ENCODE results near the gene EFCAB6. TPM values are rescaled to one million over a fixed set of nuclear protein-coding genes. Genes with fewer than 3 reads are reported as not detected.

EFCAB6 gene
- polyA plus RNA-seq, 3 donors = not detected

DNA sequence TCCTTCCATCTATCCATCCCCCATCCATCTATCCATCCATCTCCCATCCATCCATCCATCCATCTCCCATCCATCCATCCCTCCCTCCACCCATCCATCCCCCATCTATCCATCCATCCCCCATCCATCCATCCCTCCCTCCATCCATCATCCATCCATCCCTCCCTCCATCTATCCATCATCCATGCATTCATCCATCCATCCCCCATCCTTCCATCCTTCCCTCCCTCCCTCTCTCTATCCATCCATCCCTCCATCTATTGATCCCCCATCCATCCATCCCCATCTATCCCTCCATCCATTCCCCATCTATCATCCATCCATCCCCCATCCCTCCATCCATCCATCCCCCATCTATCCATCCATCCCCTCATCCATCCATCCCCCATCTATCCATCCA is 303.6 kb downstream of the EFCAB6 start:
- Histone ChIP-seq H3K9me3 (replicated peaks in 1 of 2; ENCODE audit: control insufficient read depth in 1 of 2, insufficient read depth in 1 of 2, low read length in 2 of 2) (no peaks in the 10 kb centered on the region), H3K9ac (ENCODE audit: insufficient read depth, low read length, poor library complexity, severe bottlenecking) (no peak overlapping the region), H3K4me2 (replicated peaks; ENCODE audit: extremely low read depth, low read length, poor library complexity, severe bottlenecking) (no peak overlapping the region), H4K20me1 (ENCODE audit: insufficient read depth, low read length) (no peaks in the 10 kb centered on the region), H3K4me1 (ENCODE audit: control insufficient read depth in 1 of 2, insufficient read depth in 2 of 2, low read length in 2 of 2) (no peaks in the 10 kb centered on the region), H3K4me3 (replicated peaks in 1 of 3; ENCODE audit: low read depth in 2 of 3, low read length in 3 of 3) (no peak overlapping the region), H3K36me3 (replicated peaks in 1 of 2; ENCODE audit: control insufficient read depth in 1 of 2, insufficient read depth in 2 of 2, low read length in 2 of 2) (no peaks in the 10 kb centered on the region), H3K27ac (ENCODE audit: low read depth in 1 of 2, low read length in 2 of 2) (no peak overlapping the region), H2AFZ (ENCODE audit: insufficient read depth, low read depth, low read length, poor library complexity, severe bottlenecking) (no peak overlapping the region), H3K27me3 (ENCODE audit: control insufficient read depth in 2 of 2, insufficient read depth in 2 of 2, low read length in 2 of 2) (no peaks in the 10 kb centered on the region), H3K79me2 (ENCODE audit: insufficient read depth, low read length) (no peaks in the 10 kb centered on the region)
- intact Hi-C loops (cut with micrococcal nuclease) = no loop called here
- H3K9me3 Mint-ChIP-seq = peaks cover 0 to 1% (median 0%) of the 10 kb centered on the region in 7 donors
- no peak for DNase-seq
- H3K4me3 Mint-ChIP-seq = no peak overlapping the region
- H3K27ac Mint-ChIP-seq = no peak overlapping the region
- no peaks in the 10 kb centered on the region for H3K4me1 Mint-ChIP-seq
- peaks cover 0 to 1% (median 0%) of the 10 kb centered on the region in 3 donors for H3K27me3 Mint-ChIP-seq (ENCODE audit: low read depth in 3 of 3)
- H3K36me3 Mint-ChIP-seq = no peaks in the 10 kb centered on the region
- TF ChIP-seq, protein P1, sequence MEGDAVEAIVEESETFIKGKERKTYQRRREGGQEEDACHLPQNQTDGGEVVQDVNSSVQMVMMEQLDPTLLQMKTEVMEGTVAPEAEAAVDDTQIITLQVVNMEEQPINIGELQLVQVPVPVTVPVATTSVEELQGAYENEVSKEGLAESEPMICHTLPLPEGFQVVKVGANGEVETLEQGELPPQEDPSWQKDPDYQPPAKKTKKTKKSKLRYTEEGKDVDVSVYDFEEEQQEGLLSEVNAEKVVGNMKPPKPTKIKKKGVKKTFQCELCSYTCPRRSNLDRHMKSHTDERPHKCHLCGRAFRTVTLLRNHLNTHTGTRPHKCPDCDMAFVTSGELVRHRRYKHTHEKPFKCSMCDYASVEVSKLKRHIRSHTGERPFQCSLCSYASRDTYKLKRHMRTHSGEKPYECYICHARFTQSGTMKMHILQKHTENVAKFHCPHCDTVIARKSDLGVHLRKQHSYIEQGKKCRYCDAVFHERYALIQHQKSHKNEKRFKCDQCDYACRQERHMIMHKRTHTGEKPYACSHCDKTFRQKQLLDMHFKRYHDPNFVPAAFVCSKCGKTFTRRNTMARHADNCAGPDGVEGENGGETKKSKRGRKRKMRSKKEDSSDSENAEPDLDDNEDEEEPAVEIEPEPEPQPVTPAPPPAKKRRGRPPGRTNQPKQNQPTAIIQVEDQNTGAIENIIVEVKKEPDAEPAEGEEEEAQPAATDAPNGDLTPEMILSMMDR (IDR thresholded peaks at IDR 0.05) = no peak

DNA sequence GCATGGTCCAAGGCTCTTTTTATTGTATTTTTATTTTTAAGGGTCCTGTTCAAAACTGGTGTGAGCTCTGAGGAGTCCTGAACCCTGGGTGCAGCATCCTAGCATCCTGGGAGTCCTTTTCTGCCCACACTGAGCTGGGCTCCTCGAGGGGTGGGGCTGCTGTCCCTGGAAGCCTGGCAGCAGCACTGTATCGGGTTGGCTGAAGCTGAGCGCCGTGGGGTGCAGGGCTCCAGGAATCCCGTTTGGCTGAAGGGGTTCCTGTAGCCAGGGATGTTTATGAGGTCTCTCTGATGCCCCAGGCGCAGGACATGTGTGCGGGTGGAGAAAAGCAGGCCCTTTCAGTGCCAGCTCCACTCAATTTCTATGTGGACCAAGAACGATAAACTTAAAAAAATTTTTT is 304.9 kb downstream of the EFCAB6 start:
- no peaks in the 10 kb centered on the region for H3K27me3 ChIP-seq (ENCODE audit: control insufficient read depth in 2 of 2, insufficient read depth in 2 of 2, low read length in 2 of 2)
- no peak overlapping the region for H3K4me2 ChIP-seq (replicated peaks; ENCODE audit: extremely low read depth, low read length, poor library complexity, severe bottlenecking)
- Mint-ChIP-seq H3K4me3 (no peak overlapping the region), H3K27ac (no peak overlapping the region), H3K4me1 (no peaks in the 10 kb centered on the region), H3K9me3 (peaks cover 0 to 1% (median 0%) of the 10 kb centered on the region in 7 donors), H3K36me3 (no peaks in the 10 kb centered on the region), H3K27me3 (ENCODE audit: low read depth in 3 of 3) (peaks cover 0 to 4% (median 0%) of the 10 kb centered on the region in 3 donors)
- no peak overlapping the region for H3K27ac ChIP-seq (ENCODE audit: low read depth in 1 of 2, low read length in 2 of 2)
- no peaks in the 10 kb centered on the region for H4K20me1 ChIP-seq (ENCODE audit: insufficient read depth, low read length)
- no peak overlapping the region for H3K9ac ChIP-seq (ENCODE audit: insufficient read depth, low read length, poor library complexity, severe bottlenecking)
- H3K4me3 ChIP-seq (replicated peaks in 1 of 3; ENCODE audit: low read depth in 2 of 3, low read length in 3 of 3) = no peak overlapping the region
- intact Hi-C loops (cut with micrococcal nuclease) = no loop called here
- no peak overlapping the region for H2AFZ ChIP-seq (ENCODE audit: insufficient read depth, low read depth, low read length, poor library complexity, severe bottlenecking)
- no peak for DNase-seq
- no peaks in the 10 kb centered on the region for H3K79me2 ChIP-seq (ENCODE audit: insufficient read depth, low read length)
- H3K9me3 ChIP-seq (replicated peaks in 1 of 2; ENCODE audit: control insufficient read depth in 1 of 2, insufficient read depth in 1 of 2, low read length in 2 of 2) = no peaks in the 10 kb centered on the region
- no peaks in the 10 kb centered on the region for H3K4me1 ChIP-seq (ENCODE audit: control insufficient read depth in 1 of 2, insufficient read depth in 2 of 2, low read length in 2 of 2)
- WGBS (ENCODE audit: insufficient coverage) = 92% methylated on average over 4 of the region's 8 CpGs
- H3K36me3 ChIP-seq (replicated peaks in 1 of 2; ENCODE audit: control insufficient read depth in 1 of 2, insufficient read depth in 2 of 2, low read length in 2 of 2) = no peaks in the 10 kb centered on the region
- TF ChIP-seq, protein P1 (IDR thresholded peaks at IDR 0.05) = no peak

All from CD14-positive monocyte (primary cell).